Loucy (cell line): Measurements from ENCODE around the gene TPX2.
"Not testable (repeated sequence)": the region's sequence is repeated elsewhere in the genome, so short reads cannot be mapped to it uniquely, and the experiment has no call there.

Experiments used
- H2AFZ ChIP-seq: fragments of 200-600 bp; sonication (generic); 2 replicates; pipeline ENCODE4 v1.6.0; 2016; ENCODE audit warnings: antibody characterized with exemption, mild to moderate bottlenecking, low read length, moderate library complexity
- H3F3A ChIP-seq: fragments of 200-600 bp; 2 replicates; pipeline ENCODE4 v1.6.0; 2016; ENCODE audit warnings: antibody characterized with exemption, low read depth, mild to moderate bottlenecking
- H3K27me3 ChIP-seq: fragments of 200-600 bp; sonication (generic); 2 replicates; pipeline ENCODE4 v1.6.1; 2014; ENCODE audit warnings: low read length, mild to moderate bottlenecking; ENCODE audit not compliant: insufficient read depth, poor library complexity, severe bottlenecking
- H3K36me3 ChIP-seq: fragments of 200-600 bp; sonication (generic); 2 replicates; pipeline ENCODE4 v1.6.1; 2016; ENCODE audit warnings: low read length; ENCODE audit not compliant: insufficient read depth
- H3K4me1 ChIP-seq: fragments of 200-600 bp; sonication (generic); 2 replicates; pipeline ENCODE4 v1.5.1; 2014; ENCODE audit warnings: low read length, mild to moderate bottlenecking; ENCODE audit not compliant: insufficient read depth, poor library complexity, severe bottlenecking
- H3K4me2 ChIP-seq: fragments of 200-600 bp; sonication (generic); 2 replicates; pipeline ENCODE4 v1.6.0; 2014; ENCODE audit warnings: antibody characterized with exemption, low read length, low read depth, mild to moderate bottlenecking; ENCODE audit not compliant: poor library complexity, severe bottlenecking
- H3K4me3 ChIP-seq: fragments of 200-600 bp; sonication (generic); 2 replicates; pipeline ENCODE4 v1.5.1; 2014; ENCODE audit warnings: low read length, mild to moderate bottlenecking, mixed read lengths; ENCODE audit not compliant: poor library complexity, severe bottlenecking
- H3K79me2 ChIP-seq: fragments of 200-600 bp; sonication (generic); 2 replicates; pipeline ENCODE4 v1.6.1; 2014; ENCODE audit warnings: low read length; ENCODE audit not compliant: insufficient read depth
- H3K9ac ChIP-seq: fragments of 200-600 bp; sonication (generic); 2 replicates; pipeline ENCODE4 v1.6.0; 2014; ENCODE audit warnings: mild to moderate bottlenecking, low read depth, low read length, moderate library complexity; ENCODE audit not compliant: poor library complexity, severe bottlenecking
- H3K9me2 ChIP-seq: fragments of 200-600 bp; sonication (generic); replicated peaks from 2 replicates; pipeline ENCODE4 v1.6.1; 2016; ENCODE audit warnings: low read depth, low read length, mixed read lengths
- H3K9me3 ChIP-seq: fragments of 200-600 bp; sonication (generic); 2 replicates; pipeline ENCODE4 v1.6.1; 2014; ENCODE audit warnings: mild to moderate bottlenecking, antibody characterized with exemption, low read length, low read depth; ENCODE audit not compliant: insufficient read depth
- H4K20me1 ChIP-seq: fragments of 200-600 bp; sonication (generic); 2 replicates; pipeline ENCODE4 v1.6.0; 2014; ENCODE audit warnings: antibody characterized with exemption, low read length, mild to moderate bottlenecking; ENCODE audit not compliant: insufficient read depth, poor library complexity, severe bottlenecking
- EZH2phosphoT487 ChIP-seq: fragments of 200-600 bp; IDR thresholded peaks from 2 replicates; pipeline ENCODE4 v1.6.1; 2018; ENCODE audit warnings: antibody characterized with exemption, mild to moderate bottlenecking, moderate library complexity, borderline replicate concordance
- TF ChIP-seq, protein P1 (sequence below): fragments of 200-600 bp; sonication (generic); conservative IDR thresholded peaks from 2 replicates; pipeline ENCODE4 v1.5.1; 2014; ENCODE audit warnings: mild to moderate bottlenecking, antibody characterized with exemption, low read length

The TPX2 gene

DNA sequence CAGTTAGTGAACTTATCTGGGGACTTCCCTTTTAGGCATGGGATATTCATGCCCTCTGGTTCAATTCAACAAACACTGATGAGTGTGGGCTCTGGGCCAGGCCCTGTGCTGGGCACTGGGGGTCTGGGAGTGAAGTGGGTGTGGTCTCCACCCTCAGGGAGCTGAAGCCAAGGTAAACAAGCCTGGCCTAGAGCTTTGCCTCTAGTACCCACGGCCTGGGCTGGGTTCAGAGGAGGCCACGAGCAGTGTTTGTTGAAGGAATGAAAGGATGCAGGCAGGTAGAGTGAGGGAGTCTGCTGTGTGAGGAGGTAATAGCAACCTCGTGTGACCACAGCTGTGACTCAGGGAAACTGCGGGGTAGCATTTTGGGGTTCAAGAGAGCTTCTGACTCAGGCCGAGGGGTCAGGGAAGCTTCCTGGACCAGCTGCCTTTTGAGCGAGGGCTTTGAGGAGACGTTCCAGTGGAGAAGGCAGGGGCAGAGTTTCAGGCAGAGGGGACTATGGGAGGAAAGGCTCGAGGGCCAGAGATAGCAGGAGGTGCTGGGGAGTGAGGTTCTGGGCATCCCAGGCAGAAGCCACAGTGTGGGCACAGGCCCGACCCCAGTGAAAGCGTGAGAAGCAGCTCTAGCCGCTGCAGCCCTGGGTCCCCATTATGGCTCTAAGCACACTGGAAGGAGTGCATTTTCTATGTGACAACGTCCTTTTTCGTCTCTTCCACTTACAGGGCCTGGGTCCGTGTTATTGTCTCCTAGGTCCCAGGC, 85.6 kb downstream of the TPX2 start:
- Histone ChIP-seq H3K4me2 (peak overlapping the region; percentile 93), H2AFZ (no peak overlapping the region), H3K9me2 (no peaks in the 10 kb centered on the region), H3K4me1 (peaks cover 49% of the 10 kb centered on the region), H3K36me3 (no peaks in the 10 kb centered on the region), H3K9me3 (no peaks in the 10 kb centered on the region), H3F3A (no peaks in the 10 kb centered on the region), H3K9ac (peak overlapping the region; percentile 80), H4K20me1 (no peaks in the 10 kb centered on the region), H3K79me2 (peaks cover 50% of the 10 kb centered on the region), H3K4me3 (peak overlapping the region; percentile 75), H3K27me3 (no peaks in the 10 kb centered on the region)
- TF ChIP-seq, protein P1, sequence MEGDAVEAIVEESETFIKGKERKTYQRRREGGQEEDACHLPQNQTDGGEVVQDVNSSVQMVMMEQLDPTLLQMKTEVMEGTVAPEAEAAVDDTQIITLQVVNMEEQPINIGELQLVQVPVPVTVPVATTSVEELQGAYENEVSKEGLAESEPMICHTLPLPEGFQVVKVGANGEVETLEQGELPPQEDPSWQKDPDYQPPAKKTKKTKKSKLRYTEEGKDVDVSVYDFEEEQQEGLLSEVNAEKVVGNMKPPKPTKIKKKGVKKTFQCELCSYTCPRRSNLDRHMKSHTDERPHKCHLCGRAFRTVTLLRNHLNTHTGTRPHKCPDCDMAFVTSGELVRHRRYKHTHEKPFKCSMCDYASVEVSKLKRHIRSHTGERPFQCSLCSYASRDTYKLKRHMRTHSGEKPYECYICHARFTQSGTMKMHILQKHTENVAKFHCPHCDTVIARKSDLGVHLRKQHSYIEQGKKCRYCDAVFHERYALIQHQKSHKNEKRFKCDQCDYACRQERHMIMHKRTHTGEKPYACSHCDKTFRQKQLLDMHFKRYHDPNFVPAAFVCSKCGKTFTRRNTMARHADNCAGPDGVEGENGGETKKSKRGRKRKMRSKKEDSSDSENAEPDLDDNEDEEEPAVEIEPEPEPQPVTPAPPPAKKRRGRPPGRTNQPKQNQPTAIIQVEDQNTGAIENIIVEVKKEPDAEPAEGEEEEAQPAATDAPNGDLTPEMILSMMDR = no peak
- no peak for TF ChIP-seq EZH2phosphoT487

DNA sequence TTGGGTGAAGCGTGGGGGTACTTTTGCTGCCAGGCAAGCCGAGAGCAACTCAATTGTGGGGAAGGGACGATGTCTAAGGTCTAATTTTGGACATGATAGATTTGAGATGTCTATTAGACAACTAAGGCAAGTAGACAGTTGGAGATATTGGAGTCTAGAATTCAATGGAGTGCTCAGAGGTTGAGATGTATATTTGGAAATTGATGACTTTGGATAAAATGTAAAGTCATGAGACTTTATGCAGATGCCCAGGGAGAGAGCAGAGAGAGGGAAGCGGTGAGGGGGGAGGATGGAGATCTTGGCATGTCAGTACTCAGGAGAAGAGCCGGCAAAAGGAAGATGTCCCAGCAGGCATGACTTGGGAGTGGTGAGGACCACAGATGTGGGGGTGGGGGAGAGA, 87.0 kb downstream of the TPX2 start:
- Histone ChIP-seq H3K4me1 (peaks cover 58% of the 10 kb centered on the region), H3K27me3 (no peaks in the 10 kb centered on the region), H3K4me2 (peak overlapping the region; percentile 93), H3K4me3 (peak overlapping the region; percentile 75), H4K20me1 (no peaks in the 10 kb centered on the region), H3K9me3 (no peaks in the 10 kb centered on the region), H3K79me2 (peaks cover 64% of the 10 kb centered on the region), H3K9ac (no peak overlapping the region), H3K9me2 (no peaks in the 10 kb centered on the region), H3F3A (no peaks in the 10 kb centered on the region), H3K36me3 (no peaks in the 10 kb centered on the region), H2AFZ (no peak overlapping the region)
- TF ChIP-seq, protein P1 = no peak
- TF ChIP-seq EZH2phosphoT487 = no peak

DNA sequence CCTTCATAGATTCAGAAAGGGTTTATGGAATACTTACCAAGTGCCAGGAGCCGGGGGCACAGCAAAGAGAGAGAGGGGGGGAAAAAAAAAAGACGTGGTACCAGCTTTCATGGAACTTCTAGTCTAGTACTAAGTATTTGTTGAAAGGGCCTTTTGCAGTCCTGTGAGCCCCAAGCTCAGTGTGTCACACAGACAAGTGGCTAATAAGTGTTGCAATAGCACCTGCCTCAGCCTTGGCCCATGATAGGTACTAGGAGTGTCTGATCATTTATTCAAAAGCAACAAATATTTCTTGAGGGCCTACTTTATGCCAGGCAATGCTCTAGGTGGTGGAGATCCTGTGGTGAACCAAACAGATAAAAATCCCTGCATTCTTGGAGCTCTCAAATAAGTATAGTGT, 88.0 kb downstream of the TPX2 start:
- peaks cover 7% of the 10 kb centered on the region; the same call in 1 of the 2 replicates for H3K36me3 ChIP-seq
- H3K4me3 ChIP-seq = peak overlapping the region; percentile 75
- peaks cover 58% of the 10 kb centered on the region for H3K4me1 ChIP-seq
- H4K20me1 ChIP-seq = no peaks in the 10 kb centered on the region
- H3K9me3 ChIP-seq = no peaks in the 10 kb centered on the region
- H2AFZ ChIP-seq = no peak overlapping the region
- no peak for TF ChIP-seq EZH2phosphoT487
- TF ChIP-seq, protein P1 = no peak
- H3K9me2 ChIP-seq = no peaks in the 10 kb centered on the region
- H3K9ac ChIP-seq = no peak overlapping the region
- H3F3A ChIP-seq = no peaks in the 10 kb centered on the region
- H3K4me2 ChIP-seq = peak overlapping the region; percentile 93
- H3K79me2 ChIP-seq = peaks cover 67% of the 10 kb centered on the region
- H3K27me3 ChIP-seq = no peaks in the 10 kb centered on the region

DNA sequence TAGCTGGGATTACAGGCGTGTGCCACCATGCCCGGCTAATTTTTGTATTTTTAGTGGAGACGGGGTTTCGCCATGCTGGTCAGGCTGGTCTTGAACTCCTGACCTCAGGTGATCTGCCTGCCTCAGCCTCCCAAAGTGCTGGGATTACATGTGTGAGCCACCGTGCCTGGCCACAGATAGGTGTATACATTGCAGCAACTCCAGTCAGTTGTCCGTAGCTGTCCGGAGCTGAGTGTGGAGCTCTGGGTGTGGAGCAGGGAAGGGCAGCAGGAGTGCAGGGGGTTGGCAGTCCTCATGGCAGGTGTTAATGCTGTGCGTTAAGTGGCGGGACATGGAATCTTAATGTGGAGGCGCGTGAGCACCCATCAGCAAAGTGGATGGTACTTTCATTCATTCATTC, 88.9 kb downstream of the TPX2 start:
- peak overlapping the region; percentile 61 for H3K4me2 ChIP-seq
- H4K20me1 ChIP-seq, H2AFZ ChIP-seq, H3K9me2 ChIP-seq, H3K36me3 ChIP-seq, H3K9me3 ChIP-seq, H3K27me3 ChIP-seq, H3F3A ChIP-seq: not testable (repeated sequence)
- H3K4me3 ChIP-seq = peak overlapping the region; percentile 50
- peak overlapping the region; percentile 53 for H3K9ac ChIP-seq
- H3K4me1 ChIP-seq = peaks cover 56% of the 10 kb centered on the region
- peaks cover 67% of the 10 kb centered on the region for H3K79me2 ChIP-seq
